Activated CD4-positive, alpha-beta T cell treated with anti-CD3 and anti-CD28 coated beads, Interleukin-2, amount 50 U/mL, for 4 hours (primary cell): Measurements from ENCODE around the gene ZNF451.

Experiments
- DNase-seq, 2 experiments: peaks; one replicate each; pipeline ENCODE4 v3.0.0-alpha.2; 2020

ZNF451 gene

DNA sequence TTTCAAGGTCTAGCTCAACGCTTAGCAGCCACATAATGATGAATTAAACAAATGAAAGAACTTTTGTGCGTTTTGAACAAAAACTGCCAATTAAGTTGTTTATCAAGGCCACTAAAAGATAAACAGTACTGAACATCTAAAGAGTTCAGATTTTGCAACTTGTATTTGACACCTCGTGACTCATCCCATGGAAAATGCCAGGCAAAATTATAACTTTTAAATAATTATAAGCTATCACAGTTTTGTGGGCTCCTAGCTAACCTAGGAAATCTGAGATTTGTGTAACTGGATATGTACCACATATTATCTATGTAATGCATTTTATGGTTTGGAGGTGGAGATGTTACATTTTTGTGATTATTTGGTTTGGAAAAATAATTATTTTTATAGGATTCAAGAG, 72.5 kb downstream of the ZNF451 start:
- no peak for DNase-seq

DNA sequence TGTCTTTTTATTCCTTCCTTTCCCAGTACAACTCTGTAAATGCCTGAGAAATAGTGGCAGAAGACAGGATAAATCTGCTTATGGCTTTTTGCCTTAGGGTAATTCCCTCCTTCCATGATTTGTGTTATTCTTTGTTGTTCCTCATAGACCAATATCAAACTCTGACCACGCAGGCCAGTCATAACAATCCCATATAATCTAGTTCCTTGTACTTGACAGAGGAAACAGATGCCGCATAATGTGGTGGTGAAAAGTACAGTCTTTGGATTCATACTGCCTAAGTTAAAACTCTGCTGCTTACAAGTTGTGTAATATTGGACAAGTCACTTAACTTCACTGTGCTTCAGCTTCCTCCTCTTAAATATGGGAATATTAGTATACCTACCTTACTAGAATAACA, 74.0 kb downstream of the ZNF451 start:
- DNase-seq, result no peak

DNA sequence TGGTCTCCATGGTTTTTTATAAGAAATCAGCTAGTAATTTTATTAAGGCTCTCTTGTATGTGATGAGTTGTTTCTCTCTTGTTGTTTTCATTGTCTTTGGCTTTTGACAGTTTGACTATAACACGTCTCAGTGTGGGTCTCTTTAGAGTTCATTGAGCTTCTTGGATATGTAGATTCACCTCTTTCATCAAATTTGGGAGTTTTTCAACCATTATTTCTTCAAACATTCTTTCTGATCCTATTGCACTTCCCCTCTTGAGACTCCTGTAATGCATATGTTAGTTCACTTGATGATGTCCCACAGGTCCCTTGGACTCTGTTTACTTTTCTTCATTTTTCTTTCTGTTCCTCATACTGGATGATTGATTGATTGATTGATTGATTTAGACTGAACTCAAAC, 75.1 kb downstream of the ZNF451 start:
- DNase-seq, result no peak

DNA sequence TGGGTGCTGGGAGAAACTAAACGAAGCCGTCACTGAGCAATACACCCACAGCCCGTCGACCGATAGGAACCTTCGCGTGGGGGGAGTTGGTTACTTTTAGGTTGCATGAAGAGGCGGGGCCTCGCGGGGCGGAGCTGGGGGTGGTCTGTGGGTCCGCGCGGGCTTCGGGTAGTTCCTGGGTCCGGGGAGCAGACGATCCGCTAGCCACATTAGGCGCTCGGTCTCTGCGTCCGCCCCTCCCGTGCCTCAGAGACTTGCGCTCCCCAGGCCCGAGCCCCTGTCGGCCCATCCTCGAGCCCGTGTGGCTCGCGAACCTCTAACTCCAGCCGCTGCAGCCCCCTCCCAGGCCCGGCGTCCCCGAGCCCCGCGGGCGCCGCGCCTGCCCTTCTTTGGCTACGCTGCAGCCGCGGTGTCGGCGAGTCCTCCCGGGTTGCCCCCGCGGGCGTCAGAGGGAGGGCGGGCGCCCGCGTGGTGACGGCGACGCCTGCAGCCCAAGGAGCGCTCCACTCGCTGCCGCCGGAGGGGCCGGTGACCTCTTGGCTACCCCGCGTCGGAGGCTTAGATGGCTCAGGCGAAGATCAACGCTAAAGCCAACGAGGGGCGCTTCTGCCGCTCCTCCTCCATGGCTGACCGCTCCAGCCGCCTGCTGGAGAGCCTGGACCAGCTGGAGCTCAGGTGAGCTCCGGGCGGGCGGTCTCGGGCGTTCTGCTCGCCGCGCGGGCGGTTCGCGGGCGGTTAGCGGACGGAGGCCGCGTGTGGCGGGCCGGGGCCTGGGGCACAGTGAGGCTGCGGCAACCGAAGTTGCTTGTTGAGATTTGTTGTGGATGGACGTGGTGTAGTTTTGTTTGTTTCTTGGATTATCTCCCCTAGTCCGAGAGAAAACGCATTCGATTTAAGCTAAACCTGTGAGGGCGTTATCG, 82.4 kb downstream of the ZNF451 start, which contains the start of gene BAG2:
TSS of gene BAG2 (plus strand) at position 191 of the 920 bp plus-strand sequence. CDS start at position 563, 372 bp downstream.
- DNase-seq, result peak; percentile 85 to 87

DNA sequence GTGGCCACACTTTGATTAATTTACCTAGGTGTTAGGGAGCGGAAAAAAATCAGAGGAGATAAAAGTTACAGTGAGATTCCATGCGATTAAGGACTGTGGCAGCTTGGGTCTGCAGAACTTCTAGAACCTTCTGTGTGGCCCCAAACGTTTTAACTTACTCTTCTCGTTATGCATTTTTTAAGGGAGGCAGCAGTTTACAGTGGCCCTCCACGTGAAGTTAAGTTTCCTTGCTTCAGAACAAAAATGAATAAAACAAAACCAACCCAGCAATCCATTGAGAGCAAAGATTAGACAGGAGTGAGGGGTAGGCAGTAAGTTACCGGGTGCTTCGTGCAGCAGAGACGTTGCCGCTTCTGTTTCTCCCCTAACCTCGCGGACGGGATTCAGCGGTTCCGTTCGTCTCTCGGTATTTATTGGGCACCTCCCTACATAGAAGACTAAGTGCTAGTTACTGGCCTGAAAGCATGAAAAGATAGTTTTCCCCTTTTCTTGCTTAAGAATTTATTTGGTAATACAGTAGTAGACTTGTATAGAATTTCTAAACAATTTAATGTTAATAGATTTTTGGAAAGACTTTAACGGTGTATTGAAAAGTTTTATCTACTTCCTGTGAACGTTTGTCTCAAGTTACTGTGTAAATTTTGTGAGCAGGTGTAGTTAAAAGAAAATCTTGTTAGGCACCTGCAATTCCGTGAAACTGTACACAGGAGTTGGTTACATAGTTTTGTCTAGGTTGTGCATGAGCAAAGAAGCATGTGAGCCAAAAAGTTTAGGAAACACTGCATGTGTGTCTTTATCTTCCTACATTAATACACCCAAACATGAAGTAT, 83.3 kb downstream of the ZNF451 start:
- peak; percentile 2 to 5 for DNase-seq

DNA sequence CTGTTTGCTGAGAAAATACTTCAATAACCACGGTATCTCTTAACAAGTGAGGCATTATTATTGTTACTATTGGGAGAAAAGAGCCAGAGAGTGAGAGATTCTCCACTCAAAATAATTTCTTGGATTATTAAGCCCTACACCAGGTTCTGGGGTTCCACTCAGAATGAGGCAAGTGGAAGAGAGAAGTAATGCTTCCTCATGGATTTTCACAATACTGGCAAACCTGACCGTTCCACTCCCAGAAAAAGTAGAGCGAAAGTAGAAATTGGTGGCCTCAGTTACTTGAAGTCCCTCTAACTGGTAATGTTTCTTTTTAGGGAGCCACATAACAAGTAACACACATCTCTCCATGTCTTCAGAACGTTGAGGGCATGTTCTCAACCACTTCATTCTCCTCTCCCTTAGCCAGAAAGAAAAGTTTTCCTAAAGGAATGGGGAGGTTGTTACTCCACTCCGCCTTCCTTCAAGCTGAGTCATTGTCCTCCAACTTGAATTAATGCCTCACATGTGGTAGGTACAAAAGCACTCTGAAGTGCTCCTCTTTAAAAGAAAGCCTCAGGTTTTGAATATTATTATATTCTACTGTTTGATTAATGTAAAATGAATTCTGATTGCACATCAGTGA, 84.0 kb downstream of the ZNF451 start:
- DNase-seq, result no peak

DNA sequence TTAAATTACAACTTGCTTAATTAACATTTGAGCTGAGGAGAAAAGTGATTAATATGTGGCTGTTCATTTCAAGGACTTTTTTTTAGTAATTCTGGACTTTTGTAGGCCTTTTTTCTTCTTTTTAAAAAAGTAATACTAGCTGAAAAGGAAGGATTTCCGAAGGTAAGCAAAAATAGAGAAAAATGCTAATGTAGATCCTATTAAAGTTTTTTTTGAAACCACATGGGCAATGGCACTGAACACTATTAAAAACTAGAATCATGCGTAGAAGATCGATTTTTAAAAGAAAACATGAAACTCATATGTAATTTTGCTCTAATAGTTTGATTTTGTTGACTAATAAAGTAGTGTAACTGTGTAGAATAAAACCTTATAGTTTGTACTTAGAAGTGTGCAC, 84.5 kb downstream of the ZNF451 start:
- no peak for DNase-seq

DNA sequence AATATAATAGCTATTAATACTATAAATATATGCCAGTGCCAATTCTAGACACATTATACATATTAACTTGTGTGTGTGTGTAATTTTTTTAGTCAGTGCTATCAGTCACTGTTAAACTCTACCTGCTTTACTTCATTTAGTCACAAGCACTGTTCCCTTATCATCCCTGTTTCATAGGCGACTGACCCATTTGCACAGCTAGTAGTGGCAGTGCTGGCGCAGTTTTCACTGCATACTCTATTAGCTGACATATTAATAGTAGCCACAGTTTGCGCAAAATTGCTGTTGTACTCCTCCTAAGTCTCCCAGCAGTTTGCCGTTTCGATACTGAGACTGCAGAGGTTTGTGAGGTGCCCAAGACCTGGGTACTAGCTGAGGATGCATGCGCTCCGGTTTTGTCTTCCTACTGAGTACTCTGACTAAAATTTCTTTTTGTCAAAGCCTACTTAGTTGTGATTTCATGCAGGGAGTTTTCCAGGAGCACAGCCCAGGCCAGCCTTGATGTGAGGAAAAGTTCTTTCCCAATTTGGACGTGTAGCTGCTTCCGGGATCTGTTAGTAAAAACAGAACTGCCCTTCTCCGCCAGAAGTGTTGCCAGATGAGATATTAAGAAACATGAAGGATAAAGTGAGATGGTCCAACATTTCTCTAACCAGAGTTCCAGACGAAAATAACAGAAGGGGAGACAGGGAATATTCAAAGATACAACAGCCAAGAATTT, 87.7 kb downstream of the ZNF451 start:
- DNase-seq, result no peak

DNA sequence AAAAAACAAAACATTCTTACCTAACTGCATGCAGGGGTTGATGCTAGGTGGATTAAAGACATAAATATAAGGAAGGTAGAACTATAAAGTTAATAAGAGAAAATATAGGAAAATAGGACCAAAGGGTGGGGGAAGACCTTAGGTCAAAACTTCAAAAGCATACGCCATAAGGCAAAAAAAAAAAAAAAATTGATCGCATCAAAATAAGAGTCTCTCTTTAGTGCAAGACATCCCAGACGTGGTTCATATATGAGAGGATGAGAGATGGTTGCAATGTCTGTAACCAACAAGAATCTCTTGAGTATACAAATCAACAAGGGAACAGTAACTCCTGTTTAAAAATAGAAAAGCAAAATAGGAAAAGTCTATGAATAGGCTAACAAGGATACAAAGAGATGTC, 90.6 kb downstream of the ZNF451 start:
- DNase-seq, result no peak

DNA sequence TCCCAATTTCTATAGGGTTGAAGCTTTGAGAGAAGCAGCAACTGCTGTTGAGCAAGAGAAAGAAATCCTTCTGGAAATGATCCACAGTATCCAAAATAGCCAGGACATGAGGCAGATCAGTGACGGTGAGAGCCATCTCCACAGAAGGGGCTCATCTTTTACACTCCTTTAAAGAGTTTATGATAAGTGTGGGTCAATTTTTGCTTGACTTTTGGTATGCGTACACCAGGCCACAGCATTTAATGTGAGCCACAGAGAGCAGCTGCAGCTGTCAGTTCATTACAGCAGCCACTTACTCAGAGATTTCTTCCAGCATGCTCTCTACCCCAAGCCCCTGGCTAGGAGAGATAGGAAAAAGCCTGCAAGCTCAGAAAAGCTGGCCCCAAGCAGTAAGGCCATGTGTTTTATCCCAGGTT, 92.0 kb downstream of the ZNF451 start:
- no peak for DNase-seq

DNA sequence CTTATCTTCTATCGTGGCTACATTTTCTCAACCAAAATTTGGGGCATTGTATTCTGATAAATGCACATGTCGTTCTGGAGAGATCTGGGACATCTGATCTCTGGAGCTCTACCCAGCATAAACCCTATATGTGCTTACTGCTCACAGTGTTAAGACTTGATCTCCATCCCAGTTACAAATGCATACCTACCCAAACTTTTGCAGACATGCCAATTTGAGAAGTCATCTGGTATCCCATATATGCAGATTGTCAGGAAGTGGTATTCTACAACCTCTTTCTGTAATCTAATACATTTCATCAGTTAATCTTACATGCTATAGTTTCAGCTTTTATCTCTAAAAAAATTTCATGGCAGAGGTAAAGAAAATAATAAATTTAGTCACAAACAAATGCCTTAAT, 93.3 kb downstream of the ZNF451 start:
- no peak for DNase-seq

DNA sequence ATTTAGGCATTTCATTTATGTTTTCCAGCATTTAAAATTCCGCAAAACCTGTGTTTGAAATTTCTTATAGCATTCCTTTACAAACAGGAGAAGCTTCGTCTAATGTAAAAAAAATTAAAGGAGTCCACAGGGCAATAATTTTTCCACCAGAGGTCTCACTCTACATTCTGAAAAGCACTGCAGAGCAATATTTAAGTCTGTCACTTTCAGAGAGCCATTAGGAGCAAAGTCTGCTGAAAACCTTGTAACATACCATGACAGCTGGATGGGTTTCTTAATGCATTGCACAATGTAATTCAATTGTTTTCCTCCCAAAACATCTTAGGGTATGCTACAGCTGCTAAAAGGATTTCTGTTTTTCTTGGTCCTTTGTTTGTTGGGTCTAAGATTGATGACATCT, 100.2 kb downstream of the ZNF451 start:
- DNase-seq, result no peak

DNA sequence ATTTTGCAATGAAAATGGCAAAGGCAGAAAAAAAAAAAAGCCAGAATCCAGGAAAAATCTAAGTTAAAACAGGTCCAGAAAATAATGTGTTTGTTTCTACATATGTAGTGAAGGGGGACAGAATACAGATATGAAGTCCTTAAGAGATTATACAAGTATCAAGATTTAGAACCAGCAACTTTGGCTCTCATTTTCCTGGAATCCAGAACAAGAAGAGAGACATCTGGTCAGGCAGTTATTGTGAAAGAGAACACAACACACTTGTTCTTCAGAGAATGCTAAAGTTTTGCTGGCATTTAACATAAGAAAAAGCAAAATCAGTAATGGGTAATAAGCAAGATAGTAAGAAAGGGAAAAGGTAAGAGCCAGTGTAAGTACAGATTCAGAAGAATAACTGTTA, 103.2 kb downstream of the ZNF451 start:
- DNase-seq, result no peak

DNA sequence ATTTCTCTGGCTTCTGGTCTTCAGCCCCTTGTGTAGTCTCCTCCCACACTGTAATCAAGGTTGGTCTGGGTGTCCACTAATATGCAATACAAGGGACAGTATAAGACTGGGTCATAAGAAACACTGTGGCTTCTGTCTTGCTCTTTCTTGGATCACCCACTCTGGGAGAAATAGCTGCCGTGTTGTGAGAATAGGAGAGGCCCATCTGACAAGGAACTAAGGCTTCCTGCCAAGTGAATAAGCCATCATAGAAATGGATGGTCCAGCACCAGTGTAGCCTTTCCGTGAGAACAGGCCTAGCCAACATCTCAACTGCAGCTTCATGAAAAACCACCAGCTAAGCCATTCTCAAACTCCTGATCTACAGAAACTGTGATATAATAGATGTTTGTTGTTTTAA, 105.5 kb downstream of the ZNF451 start:
- no peak for DNase-seq

DNA sequence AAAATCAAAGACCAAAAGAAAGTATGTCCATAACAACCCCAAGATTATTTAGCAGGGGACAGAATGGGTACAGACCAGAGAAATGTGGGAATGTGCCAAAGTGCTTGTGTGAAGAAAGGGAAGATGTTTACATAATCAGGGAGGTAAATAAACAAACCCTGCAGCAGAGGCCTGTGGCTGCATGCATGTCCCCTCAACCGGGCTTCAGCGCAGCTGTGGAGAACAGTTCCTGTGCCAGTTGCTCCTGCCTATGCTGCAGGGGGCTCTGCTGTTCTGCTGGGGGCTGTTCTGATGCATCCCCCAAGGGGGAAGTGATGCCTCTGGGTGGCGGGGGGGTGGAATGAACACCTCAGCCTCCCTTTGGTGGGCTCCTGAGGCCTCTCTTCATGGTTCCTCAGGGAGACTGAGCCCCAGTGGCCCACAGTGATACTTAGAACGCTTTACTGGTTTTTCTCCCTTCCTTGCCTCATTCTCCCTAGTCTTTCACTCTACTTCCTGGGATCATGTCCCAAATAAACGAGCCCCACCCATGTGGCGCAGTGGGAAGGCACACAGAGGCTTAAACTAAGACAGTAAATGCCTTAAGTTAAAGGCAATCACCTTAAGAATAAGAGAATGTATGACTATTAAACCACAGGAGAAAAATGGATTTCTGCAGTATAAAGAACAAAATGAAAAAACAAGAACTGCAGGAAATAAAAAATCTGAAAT, 109.1 kb downstream of the ZNF451 start:
- no peak for DNase-seq

DNA sequence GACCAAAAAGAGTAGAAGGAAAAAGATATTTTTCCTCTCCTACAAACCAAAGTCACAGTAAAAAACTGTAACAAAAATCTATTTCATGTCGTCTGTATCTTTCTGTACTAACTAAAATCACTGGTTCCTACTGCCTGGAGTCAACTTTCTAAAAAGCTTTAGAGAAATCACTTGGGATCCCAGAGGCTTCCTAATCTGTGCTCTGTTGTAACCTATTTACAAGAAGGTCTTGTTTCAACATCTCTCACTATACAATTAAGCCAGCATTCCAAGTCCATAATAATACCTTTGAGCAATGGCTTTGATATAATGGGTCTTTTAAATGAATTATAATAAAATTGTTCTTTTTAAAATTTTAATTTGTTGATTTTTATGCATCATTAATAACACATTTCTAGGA, 111.7 kb downstream of the ZNF451 start:
- no peak for DNase-seq

DNA sequence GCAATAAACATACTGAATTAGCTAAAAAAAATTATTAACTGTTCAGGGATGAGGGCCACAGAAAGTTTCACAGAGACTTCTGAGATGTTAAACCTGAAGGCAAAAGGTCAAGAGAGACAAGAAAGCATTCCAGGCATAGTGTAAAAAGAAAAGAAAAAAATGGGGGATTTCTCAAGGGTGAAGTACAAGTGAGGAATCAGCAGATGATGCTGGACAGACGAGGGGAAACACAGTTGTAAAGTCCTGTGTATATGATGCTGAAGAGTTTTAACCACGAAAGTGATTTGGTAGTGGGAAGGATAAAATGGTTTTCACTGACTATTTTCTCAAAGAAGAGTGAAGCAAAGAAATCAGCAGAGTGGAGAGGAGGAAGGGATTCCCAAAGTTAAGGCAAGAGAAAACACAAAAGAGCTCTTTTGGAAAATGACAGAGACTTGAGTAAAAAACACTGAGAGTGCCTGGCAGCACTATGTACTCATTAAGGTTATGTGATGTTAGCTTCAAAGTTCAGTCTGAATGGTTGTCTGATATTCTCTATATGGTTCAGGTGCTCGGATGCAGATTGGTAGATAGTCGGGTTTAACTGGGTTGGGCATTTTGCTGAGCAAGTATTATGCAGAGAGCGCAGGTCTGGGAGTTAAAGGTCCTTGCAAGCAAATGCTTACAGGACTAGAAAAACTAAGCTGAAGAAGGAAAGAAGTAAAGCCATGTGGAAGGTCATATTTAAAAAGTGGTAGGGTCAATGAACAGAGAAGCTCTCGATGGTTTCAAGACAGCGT, 115.8 kb downstream of the ZNF451 start:
- no peak for DNase-seq

DNA sequence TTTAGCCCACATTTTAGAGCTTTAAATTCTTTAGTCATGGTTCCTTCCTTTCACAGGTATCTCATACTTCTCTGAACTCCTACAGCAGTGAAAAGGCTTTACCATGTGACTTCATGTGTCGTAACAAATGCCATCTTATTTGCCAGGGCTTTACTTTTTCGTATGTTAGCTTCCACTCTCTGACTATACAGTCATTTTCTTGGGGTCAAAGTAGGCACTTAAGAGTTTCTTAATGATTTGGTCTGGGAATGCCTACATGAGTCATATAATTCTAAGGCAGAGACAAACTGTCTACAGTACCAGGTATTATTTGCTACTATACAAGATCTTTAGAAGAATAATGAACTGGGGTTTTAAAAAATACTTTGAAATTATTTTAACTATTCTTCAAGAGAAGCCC, 117.2 kb downstream of the ZNF451 start:
- no peak for DNase-seq

DNA sequence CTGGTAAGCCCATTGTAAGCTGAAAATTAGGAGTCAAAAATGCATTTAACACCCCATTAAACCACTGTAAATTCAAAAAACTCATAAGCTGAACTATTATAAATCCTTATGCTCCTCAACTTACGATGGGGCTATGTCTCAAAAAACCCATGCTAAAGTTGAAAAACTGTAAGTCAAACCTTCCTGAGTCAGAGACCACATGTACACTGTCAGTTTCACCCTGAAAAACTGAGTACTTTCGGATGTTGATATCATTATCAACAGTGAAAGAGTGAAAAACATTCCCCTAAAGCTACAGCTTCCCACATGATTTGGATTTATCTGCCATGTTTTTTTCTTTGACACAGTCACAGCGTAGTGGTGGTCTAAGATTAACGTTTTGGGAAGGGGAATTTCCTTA, 117.9 kb downstream of the ZNF451 start:
- no peak for DNase-seq

DNA sequence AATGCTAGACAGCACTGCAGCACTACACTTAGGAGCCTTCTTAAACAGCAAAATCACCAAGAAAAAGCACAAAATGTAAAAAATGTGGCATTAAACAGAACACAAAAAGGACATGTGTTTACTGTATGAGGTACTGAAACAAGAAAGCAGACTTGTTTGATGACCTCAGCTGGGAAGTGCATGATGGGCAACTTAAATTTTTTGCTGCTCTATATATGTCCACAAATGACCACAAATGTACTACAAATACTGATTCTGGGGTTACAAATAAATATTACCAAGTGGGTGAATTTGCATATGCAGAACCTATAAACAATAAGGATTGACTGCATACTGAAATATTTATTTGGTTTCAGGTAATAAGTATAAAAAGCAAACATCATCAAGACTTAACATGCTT, 119.0 kb downstream of the ZNF451 start:
- no peak for DNase-seq

DNA sequence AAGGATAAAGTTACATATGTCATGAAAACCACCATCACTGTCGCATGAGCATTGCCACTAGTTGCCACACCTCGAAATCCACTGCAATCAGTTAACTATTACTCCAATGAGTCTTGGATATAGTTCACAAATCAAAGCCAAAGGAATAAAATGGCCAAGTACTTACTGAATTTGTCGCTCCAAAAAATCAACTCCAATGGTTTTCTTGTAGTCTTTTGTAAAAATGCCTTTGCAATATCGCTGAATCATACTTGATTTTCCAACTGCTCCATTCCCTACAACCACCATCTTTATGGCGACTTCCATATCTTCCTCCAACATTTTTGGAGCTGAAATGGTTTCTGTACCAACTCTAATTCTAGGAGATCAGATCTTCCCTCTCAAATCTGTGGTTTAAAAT, 120.1 kb downstream of the ZNF451 start:
- no peak for DNase-seq
